OCI-LY3 (cell line): Measurements from ENCODE around the gene LRRC53.

Experiments
- EZH2phosphoT487 ChIP-seq: fragments of 200-600 bp; shearing (Covaris generic); IDR thresholded peaks from 2 replicates; pipeline ENCODE4 v1.6.1; 2018; ENCODE audit warnings: antibody characterized with exemption, mixed run types, low read depth
- TF ChIP-seq, protein P1 (sequence below): fragments of 200-600, 300-600 bp; sonication (generic); IDR thresholded peaks from 2 replicates; pipeline ENCODE4 v1.5.1; 2014; ENCODE audit warnings: antibody characterized with exemption, low read length, low read depth

DNA sequence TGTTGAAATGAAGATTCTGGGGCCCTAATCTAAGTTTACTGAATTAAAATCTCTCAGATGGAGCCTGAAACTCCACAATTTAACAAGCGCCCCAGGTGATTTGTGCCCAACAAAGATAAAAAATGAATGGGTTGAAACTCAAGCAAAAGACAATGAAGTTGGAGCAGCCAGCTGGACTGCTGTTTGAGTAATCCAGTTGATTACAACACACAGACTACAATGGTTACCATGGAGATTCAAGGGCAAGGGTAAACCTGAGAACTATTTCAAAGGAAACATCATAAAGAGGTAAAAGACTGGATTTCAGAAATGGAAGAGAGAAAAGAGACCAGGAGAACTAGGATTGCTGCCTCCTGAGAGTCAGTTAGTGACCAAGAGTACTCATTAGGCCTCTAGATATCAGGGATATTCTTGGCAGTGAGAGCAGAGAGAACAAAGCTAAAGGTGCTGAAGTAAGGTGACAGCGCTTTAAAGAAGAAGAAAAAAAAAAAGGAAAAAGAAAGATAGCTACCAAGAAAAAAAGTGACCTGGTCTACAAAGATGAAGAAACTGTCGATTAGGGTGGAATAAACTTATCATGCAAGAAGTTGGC lies 44.5 kb downstream of the LRRC53 start:
- TF ChIP-seq, protein P1, sequence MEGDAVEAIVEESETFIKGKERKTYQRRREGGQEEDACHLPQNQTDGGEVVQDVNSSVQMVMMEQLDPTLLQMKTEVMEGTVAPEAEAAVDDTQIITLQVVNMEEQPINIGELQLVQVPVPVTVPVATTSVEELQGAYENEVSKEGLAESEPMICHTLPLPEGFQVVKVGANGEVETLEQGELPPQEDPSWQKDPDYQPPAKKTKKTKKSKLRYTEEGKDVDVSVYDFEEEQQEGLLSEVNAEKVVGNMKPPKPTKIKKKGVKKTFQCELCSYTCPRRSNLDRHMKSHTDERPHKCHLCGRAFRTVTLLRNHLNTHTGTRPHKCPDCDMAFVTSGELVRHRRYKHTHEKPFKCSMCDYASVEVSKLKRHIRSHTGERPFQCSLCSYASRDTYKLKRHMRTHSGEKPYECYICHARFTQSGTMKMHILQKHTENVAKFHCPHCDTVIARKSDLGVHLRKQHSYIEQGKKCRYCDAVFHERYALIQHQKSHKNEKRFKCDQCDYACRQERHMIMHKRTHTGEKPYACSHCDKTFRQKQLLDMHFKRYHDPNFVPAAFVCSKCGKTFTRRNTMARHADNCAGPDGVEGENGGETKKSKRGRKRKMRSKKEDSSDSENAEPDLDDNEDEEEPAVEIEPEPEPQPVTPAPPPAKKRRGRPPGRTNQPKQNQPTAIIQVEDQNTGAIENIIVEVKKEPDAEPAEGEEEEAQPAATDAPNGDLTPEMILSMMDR: no peak
- TF ChIP-seq EZH2phosphoT487: no peak
